A673 (cell line): ENCODE data around the gene BBS9. TPM values are rescaled to one million over a fixed set of nuclear protein-coding genes. Genes with fewer than 3 reads are reported as not detected.

Experiments used
- BruUV-seq: library from RNA; stranded (reverse); fragments of 400-500 nt; replicated peaks from 2 replicates; lab custom pipeline; 2021; lab: Mats Ljungman, UMichigan
- CTCF ChIA-PET: fragments of 300-600 bp; sonication (Branson Sonifier 250); formaldehyde crosslinking; loops from one replicate; lab custom pipeline; 2022; ENCODE audit warnings: antibody characterized with exemption; lab: Charles Lee
- POLR2A ChIA-PET: fragments of 300-600 bp; sonication (Branson Sonifier 250); formaldehyde crosslinking; loops from one replicate; lab custom pipeline; 2022; ENCODE audit warnings: antibody characterized with exemption; ENCODE audit not compliant: low non-redundant PET; lab: Charles Lee
- DNase-seq: peaks from one replicate; pipeline ENCODE4 v3.0.0-alpha.2; 2015; ENCODE audit warnings: low spot score
- H3K27ac ChIP-seq: fragments of 200-600 bp; sonication (generic); 2 replicates; pipeline ENCODE4 v1.5.1; 2016; ENCODE audit warnings: mixed run types, low read depth, mild to moderate bottlenecking, mixed read lengths, antibody characterized with exemption, low read length; ENCODE audit not compliant: poor library complexity, severe bottlenecking
- H3K27me3 ChIP-seq: fragments of 200-600 bp; sonication (generic); replicated peaks from 2 replicates; pipeline ENCODE4 v1.6.1; 2017; ENCODE audit warnings: mixed run types, low read depth, mild to moderate bottlenecking, mixed read lengths, antibody characterized with exemption, low read length; ENCODE audit not compliant: insufficient read depth, poor library complexity
- H3K36me3 ChIP-seq: fragments of 200-600 bp; sonication (generic); 2 replicates; pipeline ENCODE4 v1.6.1; 2016; ENCODE audit warnings: mixed run types, mild to moderate bottlenecking, mixed read lengths, antibody characterized with exemption, low read length; ENCODE audit not compliant: insufficient read depth, poor library complexity, severe bottlenecking
- H3K4me1 ChIP-seq: fragments of 200-600 bp; sonication (generic); 2 replicates; pipeline ENCODE4 v1.6.1; 2017; ENCODE audit warnings: mixed run types, mild to moderate bottlenecking, mixed read lengths, antibody characterized with exemption, low read length; ENCODE audit not compliant: insufficient read depth, poor library complexity, severe bottlenecking
- H3K4me3 ChIP-seq: fragments of 200-600 bp; sonication (generic); 2 replicates; pipeline ENCODE4 v1.5.1; 2016; ENCODE audit warnings: low read depth, mixed run types, mild to moderate bottlenecking, mixed read lengths, low read length; ENCODE audit not compliant: poor library complexity, severe bottlenecking
- H3K9me3 ChIP-seq: fragments of 200-600 bp; sonication (generic); 2 replicates; pipeline ENCODE4 v1.6.1; 2016; ENCODE audit warnings: mixed run types, low read depth, mild to moderate bottlenecking, mixed read lengths, antibody characterized with exemption, low read length; ENCODE audit not compliant: poor library complexity, severe bottlenecking
- CTCF ChIP-seq: fragments of 300-800, 200-600 bp; sonication (generic); conservative IDR thresholded peaks from 2 replicates; pipeline ENCODE4 v1.5.1; 2017; ENCODE audit warnings: low read depth, mild to moderate bottlenecking, antibody characterized with exemption, low read length, moderate library complexity, mixed read lengths
- EZH2 ChIP-seq: fragments of 200-600 bp; sonication (generic); IDR thresholded peaks from 2 replicates; pipeline ENCODE4 v1.6.1; 2017; ENCODE audit warnings: borderline replicate concordance, low read depth, mild to moderate bottlenecking, mixed read lengths, antibody characterized with exemption, low read length; ENCODE audit not compliant: poor library complexity, severe bottlenecking
- intact Hi-C: fragments of 100-400 bp; cut with micrococcal nuclease; formaldehyde crosslinking; loops from one replicate; pipeline ENCODE4 v1.10.0; 2022; ENCODE audit not compliant: unreplicated experiment
- total RNA-seq: library from RNA; stranded (reverse); gene quantifications from 2 replicates; pipeline ENCODE4 v1.2.3, GENCODE V29; 2021

The BBS9 gene
- total RNA-seq, 1 experiment from 2014 or later: 9.4 TPM

GRCh38 chr7:33356336-33356735 lies 227.0 kb downstream of the BBS9 start:
- Histone ChIP-seq H3K36me3 (no peaks in the 10 kb centered on the region), H3K4me3 (no peak overlapping the region), H3K4me1 (no peaks in the 10 kb centered on the region), H3K27ac (no peak overlapping the region), H3K9me3 (no peaks in the 10 kb centered on the region), H3K27me3 (no peaks in the 10 kb centered on the region)
- TF ChIP-seq CTCF (no peak), EZH2 (no peak)
- CTCF ChIA-PET: no interaction called here
- no TSS peak for BruUV-seq
- intact Hi-C loops: no loop called here
- POLR2A ChIA-PET: no interaction called here
- no peak for DNase-seq

GRCh38 chr7:33357846-33358245 lies 228.5 kb downstream of the BBS9 start:
- H3K36me3 ChIP-seq: no peaks in the 10 kb centered on the region
- POLR2A ChIA-PET: no interaction called here
- no peak overlapping the region for H3K27ac ChIP-seq
- BruUV-seq: no TSS peak
- no peaks in the 10 kb centered on the region for H3K9me3 ChIP-seq
- H3K4me3 ChIP-seq: no peak overlapping the region
- DNase-seq: no peak
- TF ChIP-seq EZH2 (no peak), CTCF (no peak)
- no peaks in the 10 kb centered on the region for H3K4me1 ChIP-seq
- CTCF ChIA-PET: no interaction called here
- H3K27me3 ChIP-seq: no peaks in the 10 kb centered on the region
- intact Hi-C loops: loop anchor here (2.0 kb wide), 1 partner anchor 35 kb away; no protein-coding TSS in a partner anchor

GRCh38 chr7:33369888-33370287 lies 240.5 kb downstream of the BBS9 start:
- H3K4me3 ChIP-seq: no peak overlapping the region
- no peak for DNase-seq
- BruUV-seq: no TSS peak
- no peaks in the 10 kb centered on the region for H3K27me3 ChIP-seq
- intact Hi-C loops: no loop called here
- H3K36me3 ChIP-seq: no peaks in the 10 kb centered on the region
- no peak for TF ChIP-seq CTCF
- no peak for TF ChIP-seq EZH2
- no peak overlapping the region for H3K27ac ChIP-seq
- ChIA-PET POLR2A (no interaction called here), CTCF (no interaction called here)
- H3K4me1 ChIP-seq: no peaks in the 10 kb centered on the region
- H3K9me3 ChIP-seq: no peaks in the 10 kb centered on the region
